Smooth muscle cell of trachea (primary cell): ENCODE data around the gene SMARCA1. TPM values are rescaled to one million over a fixed set of nuclear protein-coding genes. Genes with fewer than 3 reads are reported as not detected.

Source experiments
- total RNA-seq: library from RNA; depleted of rRNA; stranded (reverse); fragments of >200 nt; gene quantifications from 2 replicates; pipeline ENCODE4 v1.2.1, GENCODE V29; 2014

SMARCA1 gene, protein sequence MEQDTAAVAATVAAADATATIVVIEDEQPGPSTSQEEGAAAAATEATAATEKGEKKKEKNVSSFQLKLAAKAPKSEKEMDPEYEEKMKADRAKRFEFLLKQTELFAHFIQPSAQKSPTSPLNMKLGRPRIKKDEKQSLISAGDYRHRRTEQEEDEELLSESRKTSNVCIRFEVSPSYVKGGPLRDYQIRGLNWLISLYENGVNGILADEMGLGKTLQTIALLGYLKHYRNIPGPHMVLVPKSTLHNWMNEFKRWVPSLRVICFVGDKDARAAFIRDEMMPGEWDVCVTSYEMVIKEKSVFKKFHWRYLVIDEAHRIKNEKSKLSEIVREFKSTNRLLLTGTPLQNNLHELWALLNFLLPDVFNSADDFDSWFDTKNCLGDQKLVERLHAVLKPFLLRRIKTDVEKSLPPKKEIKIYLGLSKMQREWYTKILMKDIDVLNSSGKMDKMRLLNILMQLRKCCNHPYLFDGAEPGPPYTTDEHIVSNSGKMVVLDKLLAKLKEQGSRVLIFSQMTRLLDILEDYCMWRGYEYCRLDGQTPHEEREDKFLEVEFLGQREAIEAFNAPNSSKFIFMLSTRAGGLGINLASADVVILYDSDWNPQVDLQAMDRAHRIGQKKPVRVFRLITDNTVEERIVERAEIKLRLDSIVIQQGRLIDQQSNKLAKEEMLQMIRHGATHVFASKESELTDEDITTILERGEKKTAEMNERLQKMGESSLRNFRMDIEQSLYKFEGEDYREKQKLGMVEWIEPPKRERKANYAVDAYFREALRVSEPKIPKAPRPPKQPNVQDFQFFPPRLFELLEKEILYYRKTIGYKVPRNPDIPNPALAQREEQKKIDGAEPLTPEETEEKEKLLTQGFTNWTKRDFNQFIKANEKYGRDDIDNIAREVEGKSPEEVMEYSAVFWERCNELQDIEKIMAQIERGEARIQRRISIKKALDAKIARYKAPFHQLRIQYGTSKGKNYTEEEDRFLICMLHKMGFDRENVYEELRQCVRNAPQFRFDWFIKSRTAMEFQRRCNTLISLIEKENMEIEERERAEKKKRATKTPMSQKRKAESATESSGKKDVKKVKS
- total RNA-seq = 51.9 and 78.2 TPM in 2 replicates

DNA sequence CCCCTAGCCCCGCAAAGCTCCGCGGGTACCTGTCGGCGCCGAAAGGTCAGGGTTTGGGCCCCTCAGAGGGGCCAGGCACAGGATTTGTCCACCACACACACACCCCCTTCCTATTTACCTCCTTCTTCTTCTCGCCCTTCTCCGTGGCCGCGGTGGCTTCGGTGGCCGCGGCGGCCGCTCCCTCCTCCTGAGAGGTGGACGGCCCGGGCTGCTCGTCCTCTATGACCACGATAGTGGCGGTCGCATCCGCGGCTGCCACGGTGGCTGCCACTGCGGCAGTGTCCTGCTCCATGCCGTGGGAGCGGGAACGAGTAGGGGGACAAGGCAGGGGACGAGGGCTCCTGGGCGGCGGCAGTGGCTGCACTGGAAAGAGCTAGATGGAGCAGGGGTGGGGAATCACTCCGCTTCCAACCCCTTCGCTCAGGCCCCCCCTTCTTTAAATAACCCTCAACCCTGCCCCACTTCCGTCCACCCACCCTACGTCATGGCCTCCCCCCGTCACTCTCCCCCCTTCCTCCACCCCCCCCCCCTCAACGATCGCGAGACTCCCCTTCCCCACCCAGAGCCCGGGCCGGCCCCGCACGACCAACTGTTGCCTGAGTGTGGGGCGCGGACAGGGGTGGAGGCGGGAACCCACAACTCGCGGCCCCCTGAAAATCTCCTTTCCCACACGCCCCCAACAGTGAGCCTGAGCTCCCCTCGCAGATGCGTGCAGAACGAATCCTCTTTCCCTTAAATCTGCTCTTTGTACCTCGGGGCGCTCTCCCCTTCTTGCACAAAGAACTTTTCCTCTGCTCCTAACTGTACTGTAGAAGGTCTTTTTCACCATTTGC, at the start of gene SMARCA1:
Gene SMARCA1, minus strand, starts transcription at position 412 of the 833 bp plus-strand sequence. Its CDS starts 120 bp downstream, at position 292.

DNA sequence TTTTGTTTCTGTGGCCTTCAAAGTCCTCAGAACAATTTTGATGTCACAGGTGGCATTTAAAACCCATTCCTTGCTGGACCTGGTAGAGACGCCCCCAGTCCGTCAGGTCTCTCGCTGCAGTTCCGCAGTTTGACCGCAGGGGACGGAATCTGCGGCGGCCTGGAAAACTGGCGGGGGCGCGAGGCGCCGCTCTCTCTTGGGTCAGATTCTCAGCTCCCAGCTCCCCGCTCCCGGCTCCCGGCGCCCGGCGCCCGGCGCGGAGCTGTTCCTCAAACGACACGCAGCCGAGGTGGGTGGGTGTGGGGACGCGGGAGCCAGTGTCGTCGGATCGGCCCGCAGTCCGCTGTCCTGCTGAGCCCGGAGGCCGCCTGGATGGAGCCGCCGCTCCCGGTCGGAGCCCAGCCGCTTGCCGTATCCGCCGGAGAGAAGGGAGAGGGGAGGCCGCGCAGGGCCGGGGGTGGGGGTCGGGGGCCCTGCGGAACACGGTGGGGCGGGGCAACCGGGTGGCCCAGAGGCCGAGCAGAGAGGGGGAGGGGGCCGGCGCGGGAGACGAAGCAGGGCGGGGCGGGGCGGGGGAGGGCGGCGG, 16.9 kb upstream of the SMARCA1 start, which contains the start of gene OCRL:
Gene OCRL, plus strand, starts transcription at position 192 of the 586 bp plus-strand sequence. Its CDS starts 181 bp downstream, at position 373.

Other genes with a start within 250 kb of the SMARCA1 start
- gene OCRL, start 16.8 kb upstream of the SMARCA1 start, total RNA-seq = 17.9 and 19.8 TPM in 2 replicates
- gene APLN, start 131.5 kb upstream of the SMARCA1 start, total RNA-seq = 0.87 and 8.4 TPM in 2 replicates
- 0.73 and 5.0 TPM in 2 replicates for gene XPNPEP2, start 215.5 kb upstream of the SMARCA1 start, total RNA-seq